ENCODE data around the gene LRPAP1.

Gene LRPAP1

DNA sequence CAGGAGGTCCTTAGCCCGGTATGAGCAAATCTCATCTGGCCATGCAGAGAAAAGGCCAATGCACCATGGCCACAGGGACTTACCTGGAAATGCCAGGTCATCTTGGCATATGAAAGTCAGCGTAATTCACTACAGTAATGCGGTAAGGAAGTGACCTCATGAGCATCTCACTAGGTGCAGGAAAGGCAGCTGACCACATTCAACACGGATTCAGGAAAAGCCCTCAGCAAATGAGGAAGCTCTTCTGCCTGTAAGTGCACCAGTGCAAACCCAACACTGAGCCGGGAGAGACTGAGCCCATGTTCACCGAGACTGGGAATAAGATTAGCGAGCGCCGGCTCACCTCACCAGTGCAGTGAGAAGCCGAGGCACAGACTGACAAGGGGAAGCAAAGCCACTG lies 23.7 kb downstream of the LRPAP1 start:
- TF ChIP-seq CTCF (IDR thresholded peaks at IDR 0.05; ENCODE audit: low read depth, low read length, missing control alignments): no peak
- in situ Hi-C loops (cut with HindIII; ENCODE audit: low pct_ligation_motif_present, low sequenced_read_pairs): no loop called here
- DNase-seq: no peak
- H3K4me3 ChIP-seq (ENCODE audit: low read depth, low read length): no peak overlapping the region
- peaks cover 19% of the 10 kb centered on the region for H3K36me3 ChIP-seq (replicated peaks)
- H3K27ac ChIP-seq: no peak overlapping the region
- no peaks in the 10 kb centered on the region for H3K27me3 ChIP-seq (replicated peaks)

DNA sequence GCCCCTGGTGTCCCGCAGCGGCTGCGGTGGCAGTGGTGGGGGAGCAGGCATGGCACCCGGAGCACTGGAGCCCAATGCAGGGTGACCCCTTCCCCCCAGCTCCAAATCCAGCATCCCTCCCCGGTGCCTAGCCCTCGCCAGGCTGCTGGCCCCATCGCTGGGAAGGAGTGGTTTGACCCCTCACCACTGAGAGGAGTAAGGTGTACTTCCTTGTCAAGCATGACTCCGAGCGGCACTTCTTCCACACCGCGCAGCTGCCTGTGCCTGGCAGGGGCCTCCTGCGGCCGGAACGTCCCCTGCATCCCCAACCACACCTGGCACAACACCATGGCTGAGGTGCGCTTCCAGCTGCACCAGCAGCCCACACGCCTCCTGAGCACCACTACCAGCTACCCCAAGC lies 27.0 kb downstream of the LRPAP1 start:
- TF ChIP-seq CTCF (IDR thresholded peaks at IDR 0.05; ENCODE audit: low read depth, low read length, missing control alignments): no peak
- Histone ChIP-seq H3K4me3 (ENCODE audit: low read depth, low read length) (no peak overlapping the region), H3K36me3 (replicated peaks) (no peaks in the 10 kb centered on the region), H3K27ac (no peak overlapping the region), H3K27me3 (replicated peaks) (no peaks in the 10 kb centered on the region)
- no peak for DNase-seq
- in situ Hi-C loops (cut with HindIII; ENCODE audit: low pct_ligation_motif_present, low sequenced_read_pairs): no loop called here

DNA sequence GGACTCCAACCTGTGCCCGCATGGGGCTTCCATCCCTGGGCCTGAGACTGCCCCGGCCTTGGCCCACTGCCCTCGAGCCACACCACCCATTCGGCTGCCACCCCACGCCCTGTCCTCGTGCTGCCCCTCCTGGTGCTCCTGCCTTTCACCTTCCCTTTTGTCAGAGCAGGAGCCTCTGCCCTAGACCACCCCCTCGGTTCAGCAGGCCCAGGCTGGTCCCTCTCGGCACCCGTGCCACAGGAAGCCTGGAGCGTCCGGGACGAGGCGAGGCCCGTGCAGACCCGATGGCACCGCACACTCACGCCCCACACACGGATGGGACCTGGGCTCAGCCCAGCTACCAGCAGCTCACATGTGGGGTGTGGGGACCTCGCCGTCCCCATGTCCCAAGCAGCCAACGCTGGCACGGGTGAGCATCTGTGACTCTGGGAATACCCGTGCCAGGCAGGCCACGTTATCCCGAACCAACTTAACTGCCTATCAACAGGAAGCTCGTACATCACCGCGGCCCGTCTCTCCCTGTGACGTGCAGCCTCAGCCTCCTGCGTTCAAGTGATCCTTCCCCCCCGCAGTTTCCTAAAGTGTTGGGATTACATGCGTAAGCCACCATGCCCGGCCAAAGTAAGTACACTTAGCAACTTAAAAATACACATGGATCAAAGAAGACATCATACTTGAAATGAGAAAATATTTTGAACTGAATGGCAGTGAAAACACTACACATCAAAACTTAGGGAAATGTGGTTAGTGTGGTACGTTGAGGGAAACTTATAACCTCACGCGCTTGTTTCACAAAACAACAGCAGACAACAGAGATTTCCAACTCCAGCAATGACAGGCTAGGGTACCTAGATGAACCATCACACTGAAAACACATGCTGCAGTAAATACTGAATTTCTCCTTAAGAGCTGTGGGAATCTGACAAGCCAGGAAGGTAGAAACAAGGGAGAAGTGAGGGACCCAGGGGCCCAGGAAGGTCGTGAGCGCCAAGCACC lies 29.0 kb downstream of the LRPAP1 start:
- no peak overlapping the region for H3K27ac ChIP-seq
- DNase-seq: no peak
- TF ChIP-seq CTCF (IDR thresholded peaks at IDR 0.05; ENCODE audit: low read depth, low read length, missing control alignments): no peak
- in situ Hi-C loops (cut with HindIII; ENCODE audit: low pct_ligation_motif_present, low sequenced_read_pairs): no loop called here
- no peaks in the 10 kb centered on the region for H3K36me3 ChIP-seq (replicated peaks)
- H3K4me3 ChIP-seq (ENCODE audit: low read depth, low read length): no peak overlapping the region
- H3K27me3 ChIP-seq (replicated peaks): no peaks in the 10 kb centered on the region

DNA sequence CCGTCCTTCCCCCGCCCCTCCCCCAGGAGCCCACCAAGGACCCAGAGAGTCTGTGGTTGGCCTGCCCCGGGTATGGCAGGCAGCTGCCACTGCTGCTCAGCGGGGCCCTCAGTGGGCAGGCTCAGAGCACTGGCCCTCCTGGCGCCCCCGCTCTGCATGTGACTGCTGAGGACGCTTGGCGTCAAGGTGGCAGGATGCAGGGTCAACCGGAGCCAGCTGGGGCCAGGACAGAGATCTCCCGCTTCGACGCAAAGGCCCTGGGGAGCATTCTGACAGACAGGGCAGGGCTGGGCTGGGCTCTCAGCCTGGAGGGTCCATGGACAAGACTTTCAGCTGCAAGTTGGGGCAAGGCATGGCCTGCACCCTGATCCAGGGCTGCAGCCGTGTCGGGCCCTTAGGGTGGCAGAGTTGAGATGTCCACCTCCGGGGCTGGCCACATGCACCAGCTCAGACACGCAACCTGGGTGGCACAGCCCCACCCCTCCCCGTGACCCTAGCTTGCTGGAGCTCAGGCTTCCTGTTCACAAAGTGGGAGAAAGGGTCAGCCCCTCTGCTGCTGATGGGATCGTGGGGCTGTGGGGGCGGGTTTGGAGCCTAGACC lies 30.3 kb downstream of the LRPAP1 start:
- in situ Hi-C loops (cut with HindIII; ENCODE audit: low pct_ligation_motif_present, low sequenced_read_pairs): no loop called here
- no peak for TF ChIP-seq CTCF (IDR thresholded peaks at IDR 0.05; ENCODE audit: low read depth, low read length, missing control alignments)
- Histone ChIP-seq H3K27me3 (replicated peaks) (no peaks in the 10 kb centered on the region), H3K4me3 (ENCODE audit: low read depth, low read length) (no peak overlapping the region), H3K36me3 (replicated peaks) (no peaks in the 10 kb centered on the region), H3K27ac (no peak overlapping the region)
- no peak for DNase-seq

GRCh38 chr4:3501126-3501824 lies 30.9 kb downstream of the LRPAP1 start:
- no peak overlapping the region for H3K27ac ChIP-seq
- H3K4me3 ChIP-seq (ENCODE audit: low read depth, low read length): no peak overlapping the region
- no peaks in the 10 kb centered on the region for H3K36me3 ChIP-seq (replicated peaks)
- no peak for TF ChIP-seq CTCF (IDR thresholded peaks at IDR 0.05; ENCODE audit: low read depth, low read length, missing control alignments)
- H3K27me3 ChIP-seq (replicated peaks): no peaks in the 10 kb centered on the region
- no peak for DNase-seq
- in situ Hi-C loops (cut with HindIII; ENCODE audit: low pct_ligation_motif_present, low sequenced_read_pairs): no loop called here
